Kidney epithelial cell (primary cell): ENCODE measurements around the gene PROKR1. TPM values are rescaled to one million over a fixed set of nuclear protein-coding genes. Genes with fewer than 3 reads are reported as not detected.

Source experiments
- DNase-seq: peaks from one replicate; pipeline ENCODE4 v3.0.0-alpha.2; 2010; ENCODE audit warnings: low read depth
- H3K27me3 ChIP-seq: 2 replicates; pipeline ENCODE4 v1.6.0; 2011; ENCODE audit warnings: low read length; ENCODE audit not compliant: control insufficient read depth, insufficient read depth
- H3K36me3 ChIP-seq: 2 replicates; pipeline ENCODE4 v1.5.1; 2011; ENCODE audit warnings: low read length; ENCODE audit not compliant: control insufficient read depth, insufficient read depth
- H3K4me3 ChIP-seq: 2 replicates; pipeline ENCODE4 v1.5.1; 2011; ENCODE audit warnings: low read depth, mild to moderate bottlenecking, control low read depth, low read length
- total RNA-seq: library from RNA; depleted of rRNA; stranded (reverse); fragments of >200 nt; gene quantifications from 2 replicates; pipeline ENCODE4 v1.2.3, GENCODE V29; 2015
- TF ChIP-seq, protein P1 (sequence below): IDR thresholded peaks from 2 replicates; pipeline ENCODE4 v1.5.1; 2011; ENCODE audit warnings: mild to moderate bottlenecking, moderate library complexity, low read length, control low read depth, inconsistent platforms; ENCODE audit not compliant: insufficient read depth, poor library complexity, severe bottlenecking

Gene PROKR1
- total RNA-seq, 1 donor from 2014 or later, result not detected

- no peak for DNase-seq
- Histone ChIP-seq H3K36me3 (no peaks in the 10 kb centered on the region), H3K27me3 (no peaks in the 10 kb centered on the region), H3K4me3 (no peak overlapping the region)
- TF ChIP-seq, protein P1, sequence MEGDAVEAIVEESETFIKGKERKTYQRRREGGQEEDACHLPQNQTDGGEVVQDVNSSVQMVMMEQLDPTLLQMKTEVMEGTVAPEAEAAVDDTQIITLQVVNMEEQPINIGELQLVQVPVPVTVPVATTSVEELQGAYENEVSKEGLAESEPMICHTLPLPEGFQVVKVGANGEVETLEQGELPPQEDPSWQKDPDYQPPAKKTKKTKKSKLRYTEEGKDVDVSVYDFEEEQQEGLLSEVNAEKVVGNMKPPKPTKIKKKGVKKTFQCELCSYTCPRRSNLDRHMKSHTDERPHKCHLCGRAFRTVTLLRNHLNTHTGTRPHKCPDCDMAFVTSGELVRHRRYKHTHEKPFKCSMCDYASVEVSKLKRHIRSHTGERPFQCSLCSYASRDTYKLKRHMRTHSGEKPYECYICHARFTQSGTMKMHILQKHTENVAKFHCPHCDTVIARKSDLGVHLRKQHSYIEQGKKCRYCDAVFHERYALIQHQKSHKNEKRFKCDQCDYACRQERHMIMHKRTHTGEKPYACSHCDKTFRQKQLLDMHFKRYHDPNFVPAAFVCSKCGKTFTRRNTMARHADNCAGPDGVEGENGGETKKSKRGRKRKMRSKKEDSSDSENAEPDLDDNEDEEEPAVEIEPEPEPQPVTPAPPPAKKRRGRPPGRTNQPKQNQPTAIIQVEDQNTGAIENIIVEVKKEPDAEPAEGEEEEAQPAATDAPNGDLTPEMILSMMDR, result no peak
These were observed 37.4 kb upstream of the PROKR1 start for GRCh38 chr2:68605939-68606338.

DNA sequence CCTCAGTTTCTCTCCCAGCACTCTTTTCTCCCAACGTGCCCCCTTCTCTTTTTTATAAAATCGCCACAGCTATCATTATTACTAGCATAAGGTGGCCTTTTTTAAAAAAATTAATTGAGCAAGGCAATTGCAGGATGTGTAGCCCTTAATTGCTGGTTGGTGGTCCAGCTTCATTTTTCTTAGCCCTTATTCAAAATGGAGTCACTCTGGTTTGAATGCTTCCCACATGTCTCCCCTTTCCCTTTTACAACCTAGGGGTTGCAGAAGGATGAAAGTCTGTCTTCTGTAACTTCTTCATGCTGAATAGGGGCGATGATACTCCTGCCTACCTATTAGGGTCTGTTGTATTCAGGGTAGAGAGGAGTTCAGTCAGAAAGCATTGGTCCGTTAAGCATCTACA, 36.6 kb upstream of the PROKR1 start:
- Histone ChIP-seq H3K4me3 (no peak overlapping the region), H3K27me3 (no peaks in the 10 kb centered on the region), H3K36me3 (no peaks in the 10 kb centered on the region)
- no peak for DNase-seq
- TF ChIP-seq, protein P1, result no peak

DNA sequence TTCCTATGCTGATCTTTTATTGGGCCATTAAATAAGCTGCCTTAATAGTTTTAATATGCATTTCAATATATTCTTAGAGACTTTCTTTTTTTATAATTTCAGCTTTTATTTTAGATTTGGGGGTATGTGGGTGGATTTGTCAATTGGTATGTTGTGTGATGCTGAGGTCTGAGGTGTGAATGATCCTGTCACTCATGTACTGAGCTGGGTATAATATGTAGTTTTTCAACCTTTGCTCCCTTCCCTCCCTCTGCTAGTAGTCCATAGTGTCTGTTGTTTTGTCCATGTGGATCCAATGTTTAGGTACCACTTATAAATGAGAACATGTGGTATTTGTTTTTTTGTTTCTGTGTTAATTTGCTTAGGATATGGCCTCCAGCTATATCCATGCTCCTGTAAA, 35.5 kb upstream of the PROKR1 start:
- TF ChIP-seq, protein P1, result no peak
- H3K4me3 ChIP-seq, result no peak overlapping the region
- H3K27me3 ChIP-seq, result no peaks in the 10 kb centered on the region
- no peaks in the 10 kb centered on the region for H3K36me3 ChIP-seq
- no peak for DNase-seq

DNA sequence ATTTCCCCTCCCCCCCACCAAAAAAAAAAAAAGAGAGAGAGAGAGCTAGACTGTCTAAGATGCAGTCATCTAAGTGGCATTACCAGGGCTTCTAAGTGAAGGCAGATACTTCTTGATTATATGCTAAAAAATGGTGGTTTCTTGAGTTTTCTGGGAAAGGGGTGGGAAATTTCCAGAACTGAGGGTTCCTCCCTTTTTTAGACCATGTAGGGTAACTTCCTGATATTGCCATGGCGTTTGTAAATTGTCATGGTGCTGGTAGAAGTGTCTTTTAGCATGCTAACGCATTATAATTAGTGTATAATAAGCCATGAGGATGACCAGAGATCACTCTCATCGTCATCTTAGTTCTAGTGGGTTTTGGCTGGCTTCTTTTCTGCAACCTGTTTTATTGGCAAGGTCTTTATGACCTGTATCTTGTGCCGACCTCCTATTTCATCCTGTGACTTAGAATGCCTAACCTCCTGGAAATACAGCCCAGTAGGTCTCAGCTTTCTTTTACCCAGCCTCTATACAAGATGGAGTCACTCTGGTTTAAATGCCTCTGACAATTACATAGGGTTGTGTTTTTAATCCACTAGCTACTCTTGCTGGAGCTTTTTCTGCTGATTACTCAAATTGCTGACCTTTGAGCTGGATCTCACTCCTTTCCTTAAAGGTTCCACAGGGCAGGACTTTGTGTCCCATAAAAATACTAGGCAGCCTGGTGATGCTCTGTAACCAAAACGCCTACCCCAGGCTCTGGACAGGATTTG, 30.4 kb upstream of the PROKR1 start:
- no peaks in the 10 kb centered on the region for H3K36me3 ChIP-seq
- DNase-seq, result no peak
- H3K27me3 ChIP-seq, result no peaks in the 10 kb centered on the region
- no peak overlapping the region for H3K4me3 ChIP-seq
- TF ChIP-seq, protein P1, result no peak

DNA sequence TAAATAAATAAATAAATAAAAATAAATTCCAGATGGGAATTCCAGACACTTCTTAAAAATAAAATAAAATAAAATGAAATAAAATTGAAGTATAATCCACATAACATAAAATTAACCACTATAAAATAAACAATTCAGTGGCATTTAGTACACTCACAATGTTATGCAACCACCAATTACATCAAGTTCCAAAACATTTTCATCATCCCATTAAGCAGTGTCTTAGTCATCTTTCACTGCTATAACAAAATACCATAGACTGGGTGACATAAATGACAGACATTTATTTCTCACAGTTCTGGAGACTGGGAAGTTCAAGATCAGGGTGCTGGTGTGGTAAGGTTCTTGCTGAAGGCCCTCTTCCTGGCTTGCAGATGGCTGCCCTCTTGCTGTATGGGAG, 22.6 kb upstream of the PROKR1 start:
- TF ChIP-seq, protein P1, result no peak
- Histone ChIP-seq H3K4me3 (no peak overlapping the region), H3K36me3 (no peaks in the 10 kb centered on the region), H3K27me3 (no peaks in the 10 kb centered on the region)
- DNase-seq, result no peak

GRCh38 chr2:68623820-68624219, 19.6 kb upstream of the PROKR1 start:
- DNase-seq, result no peak
- H3K4me3 ChIP-seq, result no peak overlapping the region
- no peaks in the 10 kb centered on the region for H3K36me3 ChIP-seq
- H3K27me3 ChIP-seq, result no peaks in the 10 kb centered on the region
- TF ChIP-seq, protein P1, result no peak
